HFFc6 (cell line): ENCODE data around the gene EFL1. TPM values are rescaled to one million over a fixed set of nuclear protein-coding genes. Genes with fewer than 3 reads are reported as not detected.
"Not testable (repeated sequence)": the region's sequence is repeated elsewhere in the genome, so short reads cannot be mapped to it uniquely, and the experiment has no call there.

Experiments
- DNase-seq: peaks from one replicate; pipeline ENCODE4 v3.0.0-alpha.2; 2018
- H3K27ac Mint-ChIP-seq: 2 replicates; pipeline ENCODE4 v1.8.0; 2020; ENCODE audit warnings: mild to moderate bottlenecking, mixed read lengths
- H3K27me3 Mint-ChIP-seq: 2 replicates; pipeline ENCODE4 v1.8.0; 2021; ENCODE audit warnings: mild to moderate bottlenecking, moderate library complexity, mixed read lengths; ENCODE audit not compliant: insufficient read depth
- H3K36me3 Mint-ChIP-seq: 2 replicates; pipeline ENCODE4 v1.8.0; 2021; ENCODE audit warnings: low read depth, mixed read lengths
- H3K4me1 Mint-ChIP-seq: 2 replicates; pipeline ENCODE4 v1.8.0; 2020; ENCODE audit warnings: low read depth, mixed read lengths
- H3K4me3 Mint-ChIP-seq: 2 replicates; pipeline ENCODE4 v1.8.0; 2020; ENCODE audit warnings: mild to moderate bottlenecking, moderate library complexity, mixed read lengths
- H3K9me3 Mint-ChIP-seq: 2 replicates; pipeline ENCODE4 v1.8.0; 2020; ENCODE audit warnings: mild to moderate bottlenecking, mixed read lengths
- total RNA-seq, 6 experiments: library from RNA; stranded (reverse); fragmentation: NEBNext Ultra II Directional; extraction: Animal tissue kit (Norgen Biotek cat#: 25700); gene quantifications; 2 replicates in 1 of 6; 3 replicates in 5 of 6; pipeline ENCODE4 v1.2.3, GENCODE V29; 2021
- TF ChIP-seq, protein P1 (sequence below): fragments of 200-600 bp; sonication (generic); IDR thresholded peaks from 2 replicates; pipeline ENCODE4 v1.5.0; 2021; ENCODE audit warnings: antibody characterized with exemption, mild to moderate bottlenecking

The EFL1 gene
- total RNA-seq, 6 experiments from 2014 or later, result 14.3 to 20.5 (median 18.5) TPM

GRCh38 chr15:82221535-82221934, 41.0 kb downstream of the EFL1 start:
- H3K4me1 Mint-ChIP-seq, H3K4me3 Mint-ChIP-seq, H3K27me3 Mint-ChIP-seq, H3K27ac Mint-ChIP-seq, H3K9me3 Mint-ChIP-seq: not testable (repeated sequence)
- DNase-seq, result peak; percentile 20
- peaks cover 12% of the 10 kb centered on the region for H3K36me3 Mint-ChIP-seq
- TF ChIP-seq, protein P1, sequence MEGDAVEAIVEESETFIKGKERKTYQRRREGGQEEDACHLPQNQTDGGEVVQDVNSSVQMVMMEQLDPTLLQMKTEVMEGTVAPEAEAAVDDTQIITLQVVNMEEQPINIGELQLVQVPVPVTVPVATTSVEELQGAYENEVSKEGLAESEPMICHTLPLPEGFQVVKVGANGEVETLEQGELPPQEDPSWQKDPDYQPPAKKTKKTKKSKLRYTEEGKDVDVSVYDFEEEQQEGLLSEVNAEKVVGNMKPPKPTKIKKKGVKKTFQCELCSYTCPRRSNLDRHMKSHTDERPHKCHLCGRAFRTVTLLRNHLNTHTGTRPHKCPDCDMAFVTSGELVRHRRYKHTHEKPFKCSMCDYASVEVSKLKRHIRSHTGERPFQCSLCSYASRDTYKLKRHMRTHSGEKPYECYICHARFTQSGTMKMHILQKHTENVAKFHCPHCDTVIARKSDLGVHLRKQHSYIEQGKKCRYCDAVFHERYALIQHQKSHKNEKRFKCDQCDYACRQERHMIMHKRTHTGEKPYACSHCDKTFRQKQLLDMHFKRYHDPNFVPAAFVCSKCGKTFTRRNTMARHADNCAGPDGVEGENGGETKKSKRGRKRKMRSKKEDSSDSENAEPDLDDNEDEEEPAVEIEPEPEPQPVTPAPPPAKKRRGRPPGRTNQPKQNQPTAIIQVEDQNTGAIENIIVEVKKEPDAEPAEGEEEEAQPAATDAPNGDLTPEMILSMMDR, result peak; percentile 51

GRCh38 chr15:82216092-82216491, 46.4 kb downstream of the EFL1 start:
- not testable (repeated sequence) for H3K9me3 Mint-ChIP-seq, H3K27me3 Mint-ChIP-seq, DNase-seq, H3K4me3 Mint-ChIP-seq, H3K27ac Mint-ChIP-seq
- H3K4me1 Mint-ChIP-seq, result peaks cover 13% of the 10 kb centered on the region
- H3K36me3 Mint-ChIP-seq, result peaks cover 33% of the 10 kb centered on the region

DNA sequence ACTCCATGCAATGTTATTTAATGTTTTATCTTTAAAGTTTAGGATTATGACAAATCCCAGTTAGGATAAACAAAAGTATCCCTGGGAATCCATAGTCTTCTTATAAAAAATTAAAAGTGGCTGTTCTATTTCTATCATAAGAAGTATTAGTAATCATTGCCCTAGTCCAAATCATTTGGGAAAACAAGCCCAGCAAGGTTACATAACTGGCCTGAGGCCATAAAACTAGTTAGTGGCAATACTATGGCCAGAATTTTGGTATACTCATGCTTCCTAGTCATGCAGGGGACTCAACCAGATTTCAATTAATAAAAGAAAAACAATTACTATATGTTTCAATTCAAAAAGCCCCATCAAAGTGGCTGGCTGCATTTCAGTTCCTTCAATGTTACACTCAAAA, 50.3 kb downstream of the EFL1 start:
- not testable (repeated sequence) for H3K27me3 Mint-ChIP-seq, H3K9me3 Mint-ChIP-seq, DNase-seq, H3K27ac Mint-ChIP-seq, H3K4me3 Mint-ChIP-seq
- H3K36me3 Mint-ChIP-seq, result peaks cover 34% of the 10 kb centered on the region
- peaks cover 32% of the 10 kb centered on the region for H3K4me1 Mint-ChIP-seq

- peaks cover 34% of the 10 kb centered on the region for H3K36me3 Mint-ChIP-seq
- H3K27me3 Mint-ChIP-seq, H3K9me3 Mint-ChIP-seq: not testable (repeated sequence)
- peaks cover 38% of the 10 kb centered on the region for H3K4me1 Mint-ChIP-seq
- H3K27ac Mint-ChIP-seq, result peak overlapping the region; percentile 75
- DNase-seq, result peak; percentile 31
- H3K4me3 Mint-ChIP-seq, result peak overlapping the region; percentile 76
These were observed 52.4 kb downstream of the EFL1 start for GRCh38 chr15:82210066-82210597.

DNA sequence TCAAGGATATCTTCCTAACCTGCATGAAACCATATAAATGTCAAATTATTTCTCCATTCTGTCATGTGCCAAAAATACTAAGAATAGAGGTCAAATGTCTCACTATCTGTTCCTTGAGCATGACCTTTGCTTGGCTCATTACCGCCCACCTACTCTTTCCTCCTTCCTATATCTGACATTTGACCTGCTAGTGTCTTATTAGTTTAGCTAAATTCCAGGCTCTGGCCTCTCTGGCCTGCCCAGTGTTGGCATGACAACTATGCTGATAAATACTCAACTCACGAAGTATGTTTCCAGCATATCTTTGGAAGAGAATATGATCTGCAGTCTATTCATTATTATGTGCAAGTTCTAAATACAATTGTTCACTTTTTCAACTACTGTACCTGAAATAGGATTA, 58.0 kb downstream of the EFL1 start:
- not testable (repeated sequence) for H3K4me3 Mint-ChIP-seq, H3K36me3 Mint-ChIP-seq, H3K27me3 Mint-ChIP-seq, H3K9me3 Mint-ChIP-seq, DNase-seq
- Mint-ChIP-seq H3K27ac (peak overlapping the region; percentile 57), H3K4me1 (peaks cover 27% of the 10 kb centered on the region)

DNA sequence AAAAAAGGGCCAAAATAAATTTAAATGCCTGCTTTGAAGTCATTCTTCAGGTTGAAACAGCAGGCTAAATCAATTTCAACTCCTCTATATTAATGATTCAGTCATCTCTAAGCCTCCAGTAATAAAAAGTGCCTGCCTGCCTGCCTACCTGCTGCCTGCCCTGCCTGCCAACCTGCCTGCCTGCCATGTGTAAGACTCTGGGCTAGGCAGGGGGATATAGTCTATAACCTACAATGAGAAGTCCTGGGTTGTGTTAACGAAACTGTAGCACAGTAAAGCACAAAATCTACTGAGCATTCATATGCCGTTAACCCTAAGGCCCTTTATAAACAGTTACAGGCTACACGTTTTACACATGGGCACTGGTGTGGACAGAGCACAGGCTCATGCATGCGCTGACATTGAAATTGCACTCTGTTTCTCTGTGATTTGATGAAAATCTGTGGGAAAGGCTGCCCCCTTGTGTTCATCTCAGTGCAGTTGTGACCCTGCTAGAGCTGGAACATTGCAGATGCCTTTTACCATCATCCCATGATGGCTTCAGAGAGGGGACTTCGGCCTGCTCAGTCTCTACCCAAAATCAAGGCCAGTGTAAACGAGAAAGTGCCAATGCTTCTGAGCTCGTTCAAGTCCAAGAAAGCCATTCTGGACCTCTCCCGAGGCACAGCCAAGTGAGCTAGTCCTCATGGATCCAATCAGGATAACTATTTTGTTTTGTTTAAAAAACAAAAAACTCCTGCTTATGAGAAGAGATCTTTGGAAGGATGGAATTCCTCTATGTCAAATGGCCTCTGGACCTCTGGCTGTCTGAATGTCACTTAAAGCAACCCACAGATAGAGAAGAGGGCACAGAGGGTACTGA, 64.6 kb downstream of the EFL1 start:
- Mint-ChIP-seq H3K4me1 (peaks cover 29% of the 10 kb centered on the region), H3K27me3 (no peaks in the 10 kb centered on the region; the same call in 1 of the 2 replicates), H3K27ac (peak overlapping the region; percentile 64; the same call in 1 of the 2 replicates), H3K36me3 (peaks cover 5% of the 10 kb centered on the region), H3K4me3 (no peak overlapping the region), H3K9me3 (no peaks in the 10 kb centered on the region)
- TF ChIP-seq, protein P1, result peak; percentile 93
- DNase-seq, result peak; percentile 72

- TF ChIP-seq, protein P1, result no peak
- H3K4me1 Mint-ChIP-seq, result peaks cover 45% of the 10 kb centered on the region
- H3K9me3 Mint-ChIP-seq, result no peaks in the 10 kb centered on the region
- no peak overlapping the region for H3K4me3 Mint-ChIP-seq
- H3K27ac Mint-ChIP-seq, result no peak overlapping the region
- no peak for DNase-seq
- H3K36me3 Mint-ChIP-seq, result peaks cover 5% of the 10 kb centered on the region
- H3K27me3 Mint-ChIP-seq, result no peaks in the 10 kb centered on the region; the same call in 1 of the 2 replicates
These were observed 66.2 kb downstream of the EFL1 start for GRCh38 chr15:82196353-82196752.

GRCh38 chr15:82195818-82196217, 66.7 kb downstream of the EFL1 start:
- not testable (repeated sequence) for H3K4me3 Mint-ChIP-seq

DNA sequence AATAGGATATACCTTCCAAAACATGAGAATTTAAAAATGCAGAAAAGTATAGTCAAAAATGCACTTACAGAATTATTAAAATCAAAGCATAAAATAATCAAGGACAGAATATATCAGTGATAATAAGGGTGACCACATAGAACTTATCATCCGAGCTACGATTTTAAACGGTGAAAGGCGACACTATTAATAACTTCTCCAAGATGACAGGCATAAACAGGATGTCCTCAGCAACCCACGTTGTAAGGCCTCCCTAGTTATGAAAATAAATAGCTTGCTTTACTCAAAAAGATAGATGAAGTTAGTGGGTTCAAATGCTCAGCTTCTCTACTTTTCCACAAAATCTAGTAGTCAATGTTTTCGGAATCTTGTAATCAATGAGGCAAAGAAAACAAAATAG, 68.0 kb downstream of the EFL1 start:
- not testable (repeated sequence) for H3K27ac Mint-ChIP-seq, H3K36me3 Mint-ChIP-seq, H3K9me3 Mint-ChIP-seq, H3K4me3 Mint-ChIP-seq, H3K27me3 Mint-ChIP-seq, DNase-seq
- peaks cover 61% of the 10 kb centered on the region for H3K4me1 Mint-ChIP-seq

More at GRCh38 chr15:82195818-82196217, 66.7 kb downstream of the EFL1 start:
- not testable (repeated sequence) for H3K27me3 Mint-ChIP-seq, H3K36me3 Mint-ChIP-seq, H3K9me3 Mint-ChIP-seq, DNase-seq
- Mint-ChIP-seq H3K4me1 (peaks cover 50% of the 10 kb centered on the region), H3K27ac (peak overlapping the region; percentile 14; the same call in 1 of the 2 replicates)

- H3K27ac Mint-ChIP-seq, DNase-seq, H3K9me3 Mint-ChIP-seq, H3K4me3 Mint-ChIP-seq, H3K36me3 Mint-ChIP-seq, H3K27me3 Mint-ChIP-seq: not testable (repeated sequence)
- peaks cover 61% of the 10 kb centered on the region for H3K4me1 Mint-ChIP-seq
These were observed 69.1 kb downstream of the EFL1 start for GRCh38 chr15:82193435-82193834.

GRCh38 chr15:82192394-82192793, 70.1 kb downstream of the EFL1 start:
- Mint-ChIP-seq H3K27ac (peak overlapping the region; percentile 54), H3K4me1 (peaks cover 51% of the 10 kb centered on the region), H3K4me3 (peak overlapping the region; percentile 30; the same call in 1 of the 2 replicates)
- H3K36me3 Mint-ChIP-seq, DNase-seq, H3K27me3 Mint-ChIP-seq, H3K9me3 Mint-ChIP-seq: not testable (repeated sequence)
